Activated CD4-positive, alpha-beta T cell treated with anti-CD3 and anti-CD28 coated beads, Interleukin-2, amount 50 U/mL, for 1 hour (primary cell): ENCODE results near the gene TMBIM4.

Experiments
- DNase-seq: peaks from one replicate; pipeline ENCODE4 v3.0.0-alpha.2; 2020

Gene TMBIM4

DNA sequence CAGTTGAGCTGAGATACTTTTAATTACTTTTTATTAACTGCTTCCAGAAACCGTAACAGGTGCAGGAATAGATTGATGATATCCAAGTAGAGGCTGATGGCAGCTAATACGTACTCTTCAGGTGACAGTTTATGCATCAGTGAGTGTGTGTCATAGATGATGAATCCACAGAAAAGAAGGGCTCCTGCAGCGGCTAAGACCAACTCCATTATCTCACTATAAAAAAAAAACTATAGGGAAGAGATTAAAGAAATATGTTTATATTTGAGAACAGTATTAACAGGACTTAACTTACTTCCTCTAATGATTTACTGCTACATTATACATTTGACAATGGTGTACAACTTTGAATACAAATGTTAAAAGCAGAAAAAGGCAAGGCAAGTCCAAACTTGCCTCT is 31.9 kb downstream of the TMBIM4 start:
- no peak for DNase-seq

DNA sequence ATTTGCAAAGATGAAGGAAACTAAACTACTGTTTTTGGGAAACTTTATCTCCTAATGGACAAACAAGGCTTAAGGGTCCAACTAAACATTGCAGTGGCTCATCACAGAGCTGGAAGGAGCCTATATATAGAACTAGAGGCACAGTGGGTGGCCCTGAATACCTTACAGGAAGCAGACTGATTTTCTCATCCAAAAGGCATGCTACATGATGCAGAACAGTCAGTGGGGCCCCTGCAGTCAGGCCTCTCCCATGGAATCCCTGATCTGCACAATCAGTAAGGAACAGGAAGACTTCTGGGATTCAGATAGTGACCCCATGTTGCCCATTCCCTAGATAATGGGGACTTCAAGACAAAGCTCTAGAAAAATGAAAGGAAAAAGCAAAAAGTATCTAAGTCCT is 37.4 kb downstream of the TMBIM4 start:
- DNase-seq: no peak

DNA sequence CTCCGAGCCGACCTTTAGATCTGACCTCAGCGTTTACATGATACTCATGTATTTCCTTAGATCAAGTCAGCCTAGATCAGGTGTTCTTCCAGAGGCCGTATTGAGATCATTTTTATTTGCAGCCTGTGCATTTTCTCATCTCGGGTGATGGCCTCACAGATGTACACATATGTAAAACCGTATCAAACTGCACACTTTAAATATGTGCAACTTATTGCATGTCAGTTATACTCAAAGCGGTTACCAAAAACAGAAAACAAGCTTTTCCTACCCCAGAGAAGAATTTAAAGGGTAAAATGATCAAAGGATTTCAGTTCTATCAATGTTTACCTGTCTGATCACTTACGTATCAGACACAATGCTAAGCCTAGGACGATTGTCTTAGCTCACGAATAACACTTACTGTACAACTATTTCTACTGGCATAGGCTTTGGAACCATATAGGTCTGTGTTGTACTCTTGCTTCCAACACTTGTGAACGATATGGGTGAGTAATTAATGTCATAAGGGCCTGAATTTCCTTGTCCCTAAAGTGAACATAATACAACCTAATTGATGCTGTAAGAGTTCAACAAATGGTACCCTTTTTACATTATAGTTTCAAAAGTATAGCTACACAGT is 38.6 kb downstream of the TMBIM4 start:
- DNase-seq: no peak

DNA sequence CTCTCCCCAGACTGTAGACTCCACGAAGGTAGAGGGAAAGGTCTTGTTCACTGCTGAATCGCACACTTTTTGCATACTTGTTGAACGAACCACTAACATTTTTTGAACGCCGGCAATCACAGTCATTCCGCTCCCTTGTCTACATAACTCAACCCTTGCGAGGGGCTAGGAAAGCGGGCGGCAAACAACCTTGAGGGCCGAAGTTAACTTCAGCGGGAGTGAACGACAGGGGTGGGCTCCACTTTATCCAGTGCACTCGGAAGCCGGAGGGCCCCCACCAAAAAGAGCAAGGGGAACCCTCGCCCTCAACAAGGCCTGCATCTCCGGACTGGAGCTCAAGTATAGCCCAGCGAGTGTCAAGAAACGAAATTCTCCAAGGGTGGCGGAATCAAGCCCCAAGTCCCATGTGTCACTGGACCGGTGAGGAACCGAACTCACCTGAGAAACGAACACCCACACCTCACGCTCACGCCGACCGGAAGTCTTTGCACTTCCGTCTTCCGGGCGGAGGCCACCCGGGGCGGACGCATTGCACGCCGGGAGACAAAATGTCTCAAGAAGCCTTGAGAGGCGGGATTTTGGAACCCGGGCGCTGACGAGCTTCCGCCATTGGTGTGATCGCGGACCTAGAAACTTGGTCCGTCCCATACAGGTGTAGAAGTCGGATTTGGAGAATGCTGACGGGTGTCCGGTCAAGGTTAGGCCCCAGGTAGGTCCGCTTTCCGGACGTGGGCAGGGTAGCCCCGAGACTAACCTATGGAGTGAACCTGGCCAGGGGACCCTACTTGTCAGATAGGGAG is 39.3 kb downstream of the TMBIM4 start, which contains the start of gene LLPH:
TSS of gene LLPH (minus strand) at position 484 of the 800 bp plus-strand sequence. CDS start 1,644 bp downstream, outside the sequence.
- DNase-seq: peak; percentile 87

DNA sequence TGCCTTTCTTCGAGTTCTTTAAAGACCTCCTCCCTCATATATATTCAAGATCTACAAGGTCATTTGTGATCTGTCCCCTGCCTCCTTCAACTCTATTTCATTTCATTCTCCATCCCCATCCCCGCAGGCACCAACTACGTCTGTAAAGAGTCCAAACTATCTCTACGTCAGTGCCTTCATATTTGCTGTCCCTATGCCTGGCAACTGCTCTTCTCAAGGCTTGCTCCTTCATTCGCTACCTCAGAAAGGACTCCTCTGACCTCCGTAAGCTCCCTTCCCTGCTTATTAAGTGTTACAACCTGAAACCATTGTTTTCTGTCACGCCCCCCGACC is 39.9 kb downstream of the TMBIM4 start:
- DNase-seq: no peak

DNA sequence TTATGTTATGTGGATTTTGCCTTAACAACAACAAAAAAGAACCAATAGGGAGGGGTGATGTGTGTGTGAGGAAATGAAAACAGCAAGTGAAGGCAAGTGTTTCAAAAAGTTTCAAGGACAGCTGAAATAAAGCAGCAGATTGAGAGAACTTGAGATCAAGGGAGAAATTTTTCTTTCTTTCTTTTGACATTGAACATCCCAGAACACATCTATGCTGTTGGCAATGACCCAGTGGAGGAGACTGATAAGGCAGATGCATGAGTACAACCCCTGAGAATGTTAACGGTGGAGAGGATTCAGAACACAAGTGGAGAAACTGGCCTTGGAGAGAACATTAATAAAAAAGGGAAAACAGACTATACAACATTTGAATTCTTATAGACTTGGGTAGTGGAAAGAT is 42.1 kb downstream of the TMBIM4 start:
- no peak for DNase-seq

DNA sequence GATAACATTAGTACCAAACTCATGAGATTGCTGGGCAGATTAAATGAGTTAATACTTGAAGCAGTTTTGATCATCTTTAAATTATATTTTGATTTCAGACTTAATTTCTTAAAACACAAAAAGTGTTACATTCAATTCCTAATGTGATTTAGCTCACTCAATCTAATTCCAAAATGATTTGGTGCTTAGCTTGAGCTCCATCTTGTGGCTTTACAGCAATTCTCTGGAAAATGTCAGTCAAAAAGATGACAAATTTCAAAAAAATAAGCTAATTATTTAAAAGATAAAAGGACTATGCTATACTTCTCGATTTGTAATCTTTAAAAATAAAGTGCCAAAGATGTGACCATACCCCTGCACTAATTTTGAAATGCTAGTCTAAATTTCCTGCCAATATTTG is 49.3 kb downstream of the TMBIM4 start:
- DNase-seq: no peak

DNA sequence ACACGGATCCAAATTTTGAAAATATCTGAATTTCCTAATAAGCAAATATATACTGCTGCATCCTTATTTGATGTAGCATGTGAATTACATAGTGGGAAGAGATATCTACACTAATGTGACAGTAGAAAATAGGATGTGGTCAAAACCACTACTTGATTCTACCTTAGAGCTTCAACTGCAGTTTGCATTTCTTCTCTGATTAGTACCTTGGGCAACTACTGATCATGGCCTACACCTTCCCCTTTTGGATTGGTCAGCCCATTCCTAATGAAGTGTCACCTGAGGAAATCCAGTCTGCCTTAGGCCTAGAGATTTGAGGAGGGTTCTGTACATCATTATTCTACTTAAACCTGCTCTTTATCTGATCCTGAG is 49.9 kb downstream of the TMBIM4 start:
- no peak for DNase-seq

DNA sequence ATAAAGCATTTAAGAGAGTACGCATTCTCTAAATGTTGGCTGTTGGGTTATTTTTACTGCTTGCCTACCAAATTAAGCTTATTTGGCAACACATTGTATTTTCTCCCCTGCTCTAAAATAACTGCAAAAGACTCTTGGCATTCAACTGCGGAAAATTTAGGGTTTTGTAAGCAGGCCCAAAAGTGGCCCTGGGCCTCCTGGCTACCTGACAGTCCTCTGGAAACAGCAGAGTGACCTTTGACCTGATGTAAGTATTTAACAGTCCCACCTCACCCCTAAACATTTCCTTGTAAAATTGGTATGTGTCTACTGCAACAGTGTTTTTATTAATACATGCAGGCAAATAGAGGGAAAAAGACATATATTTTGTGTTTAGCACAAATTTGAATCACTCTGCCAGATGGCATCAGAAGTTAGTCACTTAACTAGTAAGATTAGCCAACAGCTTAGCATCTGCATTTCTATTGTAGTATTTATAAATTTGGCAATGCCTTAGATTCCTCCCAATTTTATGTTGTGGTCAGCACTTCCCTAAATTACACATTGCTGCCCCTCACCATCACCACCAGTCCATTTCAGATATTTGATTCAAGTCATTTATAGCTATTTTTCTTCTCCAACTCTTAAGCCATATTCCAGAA is 50.4 kb downstream of the TMBIM4 start:
- DNase-seq: no peak

DNA sequence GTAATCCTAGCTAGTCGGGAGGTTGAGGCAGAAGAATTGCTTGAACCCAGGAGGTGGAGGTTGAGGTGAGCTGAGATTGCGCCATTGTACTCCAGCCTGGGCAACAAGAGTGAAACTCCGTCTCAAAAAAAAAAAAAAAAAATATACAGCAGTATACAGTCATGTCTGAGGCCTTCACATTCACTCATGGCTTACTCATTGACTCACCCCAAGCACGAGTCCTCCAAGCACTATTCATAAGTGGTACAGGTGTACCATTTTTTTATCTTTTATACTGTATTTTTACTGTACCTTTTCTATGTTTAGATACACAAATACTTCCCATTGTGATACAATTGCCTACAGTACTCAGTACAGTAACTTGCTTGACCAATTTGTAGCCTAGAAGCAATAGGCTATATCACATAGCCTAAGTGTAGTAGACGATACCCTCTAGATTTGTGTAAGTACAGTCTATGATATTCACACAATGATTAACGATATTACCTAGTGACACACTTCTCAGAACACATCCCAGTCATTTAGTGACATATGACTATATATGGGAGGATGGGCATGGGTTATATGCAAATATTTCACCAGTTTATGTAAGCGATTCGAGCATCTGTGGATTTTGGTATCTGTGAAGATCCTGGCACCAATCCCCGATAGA is 51.4 kb downstream of the TMBIM4 start:
- no peak for DNase-seq

DNA sequence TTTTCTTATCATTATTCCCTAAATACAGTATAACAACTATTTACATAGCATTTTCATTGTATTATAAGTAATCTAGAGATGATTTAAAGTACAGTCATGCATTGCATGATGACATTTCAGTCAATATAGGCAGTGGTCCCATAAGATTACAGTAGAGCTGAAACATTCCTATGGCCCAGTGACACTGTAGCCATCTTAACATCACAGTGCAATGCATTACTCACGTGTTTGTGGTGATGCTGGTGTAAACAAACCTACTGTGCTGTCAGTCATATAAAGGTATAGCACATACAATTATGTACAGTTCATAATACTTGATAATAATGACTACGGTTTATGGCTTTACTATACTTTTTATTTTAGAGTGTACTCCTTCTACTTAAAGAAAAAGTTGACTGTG is 52.6 kb downstream of the TMBIM4 start:
- no peak for DNase-seq

DNA sequence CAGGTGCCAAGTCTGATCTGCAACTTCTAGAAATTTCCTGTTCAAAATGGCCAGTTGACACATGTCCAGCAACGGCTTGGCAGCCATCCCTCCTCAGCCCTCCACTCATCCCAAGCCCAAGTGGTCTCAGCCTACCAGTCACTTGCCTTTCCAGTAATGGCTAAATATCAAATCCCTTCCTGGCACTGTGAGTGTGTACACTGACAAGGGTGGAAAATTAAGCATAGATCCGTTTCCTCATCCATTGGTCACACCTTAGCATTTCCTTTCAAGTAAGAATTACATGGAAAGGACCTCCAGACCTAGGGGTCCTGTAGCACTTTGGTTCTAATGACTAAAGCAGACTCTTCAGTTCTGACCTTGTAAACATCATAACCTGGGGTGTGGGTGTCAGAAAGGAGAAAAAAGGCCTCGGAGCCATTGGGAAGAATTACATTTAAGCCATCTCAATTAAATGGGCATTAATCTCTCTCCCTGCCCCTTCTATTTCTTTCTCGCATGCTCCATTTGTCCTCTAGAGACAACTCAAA is 54.7 kb downstream of the TMBIM4 start:
- no peak for DNase-seq

DNA sequence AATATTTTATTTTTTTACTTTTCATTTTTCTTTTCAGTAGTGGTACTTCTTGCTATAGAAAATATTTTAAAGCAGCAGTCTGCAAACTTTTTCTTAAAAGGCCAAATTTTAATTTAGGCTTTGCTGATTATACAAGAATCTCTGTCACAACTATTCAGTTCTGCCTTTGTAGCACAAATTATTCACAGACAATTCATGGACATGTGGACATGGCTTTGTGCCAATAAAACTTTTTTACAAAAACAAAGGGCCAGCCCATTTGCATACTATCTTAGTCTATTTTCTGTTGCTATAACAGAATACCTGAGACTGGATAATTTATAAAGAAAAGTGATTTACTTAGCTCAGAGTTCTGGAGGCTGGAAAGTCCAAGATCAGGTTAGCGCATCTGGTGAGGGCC is 56.3 kb downstream of the TMBIM4 start:
- DNase-seq: no peak

DNA sequence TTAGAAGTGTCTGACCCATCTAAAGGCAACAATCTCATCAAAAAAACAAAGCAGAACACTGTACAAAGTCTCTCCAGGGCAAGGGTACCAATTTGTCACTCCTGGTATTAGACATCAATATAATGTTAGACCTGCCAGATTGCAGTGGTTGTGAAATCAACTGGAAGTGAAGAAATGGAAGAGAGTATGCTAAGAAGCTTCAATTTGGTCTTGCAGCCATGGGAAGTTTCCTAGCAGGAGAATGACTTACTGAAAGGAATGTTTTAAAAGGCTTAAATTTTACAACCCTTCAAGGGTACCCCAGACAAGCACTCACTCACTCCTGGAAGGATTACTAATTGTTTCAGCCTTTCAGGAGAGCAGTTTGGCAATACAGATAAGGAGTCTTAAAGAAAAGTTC is 58.2 kb downstream of the TMBIM4 start:
- no peak for DNase-seq

DNA sequence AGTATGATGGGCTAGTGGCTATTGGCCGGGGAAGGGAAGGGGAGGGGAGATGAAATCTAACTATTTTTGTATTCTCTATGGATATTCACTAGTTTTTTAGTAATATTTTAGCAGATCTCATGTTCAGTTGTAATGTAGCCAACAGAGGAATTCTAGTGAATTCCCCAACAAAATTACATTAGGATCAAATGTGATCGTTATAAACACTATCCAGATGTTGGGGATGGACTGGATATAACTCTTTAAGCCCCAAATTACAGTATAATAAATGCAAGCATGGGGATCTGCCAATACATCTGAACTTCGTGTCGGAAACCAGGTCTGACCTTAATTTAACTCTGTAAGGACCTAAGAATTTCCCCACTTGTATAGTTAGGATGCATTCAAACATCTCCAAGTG is 60.7 kb downstream of the TMBIM4 start:
- DNase-seq: no peak

DNA sequence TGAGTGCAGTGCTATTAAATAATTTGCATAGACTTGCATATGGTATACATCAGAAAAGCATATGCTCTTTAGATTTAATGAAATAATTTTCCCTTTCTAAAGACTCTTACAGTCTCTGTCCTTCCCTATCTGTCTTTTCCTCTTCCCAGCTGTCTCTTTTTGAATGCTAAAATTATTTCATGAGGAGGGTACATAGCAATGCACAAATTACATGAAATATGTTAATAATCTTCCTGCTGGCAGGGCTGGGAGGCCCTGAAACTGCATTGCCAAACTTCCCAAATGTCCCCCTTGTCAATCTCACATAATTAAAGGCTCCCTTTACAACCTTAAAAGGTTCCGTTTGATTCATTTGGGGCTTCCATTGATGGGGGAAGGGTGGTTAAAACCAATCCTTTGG is 61.4 kb downstream of the TMBIM4 start:
- no peak for DNase-seq

DNA sequence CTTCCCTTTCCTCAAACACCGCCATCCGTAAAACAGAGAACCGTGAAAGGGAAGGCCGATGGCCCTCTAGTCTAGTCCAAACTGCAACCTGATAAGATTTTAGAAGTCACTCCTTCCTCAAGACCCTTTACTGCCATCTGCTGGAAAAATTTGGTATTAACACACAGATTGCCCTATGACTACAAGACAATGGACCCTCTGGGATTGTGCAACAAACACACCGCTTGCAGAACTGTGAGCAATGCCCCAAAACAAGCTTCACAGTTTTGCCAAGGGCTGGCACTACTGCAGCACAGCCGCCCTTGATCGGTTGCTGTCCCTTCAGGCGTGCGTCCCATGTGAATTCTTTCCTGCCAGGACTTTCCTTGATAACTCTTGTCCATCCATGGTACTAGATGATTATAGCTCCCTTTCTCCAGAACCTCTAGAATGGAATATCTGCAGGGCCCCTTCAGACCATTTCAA is 62.3 kb downstream of the TMBIM4 start:
- DNase-seq: peak; percentile 6

DNA sequence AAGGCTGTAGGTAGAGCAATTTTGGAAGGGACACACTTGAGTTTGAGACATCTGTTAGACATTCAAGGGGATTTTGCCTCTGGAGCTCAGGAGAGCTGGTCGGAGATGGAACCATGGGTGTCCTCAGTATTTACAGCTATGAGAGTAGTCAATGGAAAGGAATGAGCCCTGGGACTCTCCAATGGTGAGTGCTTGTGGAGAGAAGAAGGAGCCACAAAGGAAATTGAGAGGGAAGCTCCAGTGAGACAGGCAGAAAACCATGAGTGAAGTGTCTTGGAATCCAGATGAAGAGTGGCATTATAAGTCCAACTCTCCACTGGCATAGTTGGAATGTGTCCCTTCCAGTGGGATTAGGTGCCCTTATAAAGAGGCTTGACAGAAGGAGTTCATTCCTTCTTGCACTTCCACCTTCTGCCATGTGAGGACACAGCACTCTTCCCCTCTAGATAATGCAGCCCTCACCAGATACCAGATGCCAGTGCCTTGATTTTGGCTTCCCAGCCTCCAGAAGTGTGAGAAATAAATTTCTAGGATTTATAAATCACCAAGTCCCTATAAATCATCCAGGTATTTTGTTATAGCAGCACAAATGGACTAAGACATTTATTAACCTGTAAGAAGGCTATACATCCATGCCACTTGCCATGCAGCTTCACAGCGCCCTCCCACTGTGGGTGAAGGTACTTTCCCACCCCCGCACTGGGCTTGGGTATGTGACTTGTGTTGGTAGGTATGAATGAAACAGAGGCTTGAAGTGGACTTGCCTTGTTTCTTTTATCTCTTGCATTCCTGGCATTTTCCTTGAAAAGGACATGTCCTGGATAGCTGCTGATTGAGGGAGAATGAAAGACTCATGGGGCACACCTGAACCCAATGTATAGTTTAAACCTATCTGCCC is 66.5 kb downstream of the TMBIM4 start:
- no peak for DNase-seq

DNA sequence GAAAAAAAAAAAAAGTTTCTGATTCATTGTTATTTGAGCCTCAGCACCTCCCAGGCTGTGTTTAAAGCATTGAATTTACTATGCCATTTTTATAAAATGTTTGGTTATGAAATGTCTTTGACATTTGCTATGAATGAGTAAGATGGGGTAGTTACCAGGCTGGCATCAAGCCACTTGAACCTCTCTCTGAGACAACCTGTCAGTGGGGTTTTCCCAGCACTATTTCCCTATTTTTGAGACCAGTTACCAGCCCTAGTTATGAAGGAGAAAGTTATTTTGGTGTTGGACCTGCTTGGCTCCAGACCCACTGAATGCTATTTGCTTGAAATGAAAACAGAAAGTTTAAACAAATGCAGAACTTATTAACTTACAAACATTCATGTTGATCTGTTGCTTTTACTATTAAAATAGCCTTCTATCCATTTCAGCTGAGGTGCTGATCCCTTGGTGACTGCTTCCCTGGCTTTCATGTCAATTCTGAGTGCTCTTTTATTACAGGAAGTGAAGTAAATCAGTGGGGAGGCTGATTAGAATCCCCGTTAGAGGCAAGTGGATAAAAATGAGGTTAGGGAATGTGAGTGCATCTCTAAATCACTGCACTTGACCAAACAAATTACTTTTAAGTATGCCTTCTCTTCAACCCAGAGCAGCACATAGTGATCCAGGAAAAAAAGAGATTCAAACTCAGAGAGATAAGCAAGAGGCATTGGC is 77.1 kb downstream of the TMBIM4 start:
- DNase-seq: no peak

DNA sequence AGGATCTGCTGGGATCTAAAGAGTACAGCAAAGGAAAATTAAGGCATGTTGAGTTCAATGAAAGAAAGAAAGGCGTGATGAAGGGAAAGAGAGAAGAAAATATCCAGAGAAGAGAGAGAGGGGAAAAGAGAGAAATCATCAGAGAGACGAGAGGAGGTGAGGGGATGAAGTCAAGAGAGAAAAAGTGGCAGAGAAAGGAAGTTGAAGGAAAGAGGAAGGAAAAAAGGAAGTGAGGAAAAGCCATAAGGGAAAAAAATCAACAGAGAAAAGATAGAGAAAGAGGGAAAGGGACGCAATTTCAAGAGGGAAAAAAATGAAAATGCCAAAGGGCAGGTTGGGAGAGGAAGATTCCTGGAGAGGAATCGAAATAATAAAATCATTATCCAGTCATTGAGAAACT is 79.6 kb downstream of the TMBIM4 start:
- DNase-seq: no peak

DNA sequence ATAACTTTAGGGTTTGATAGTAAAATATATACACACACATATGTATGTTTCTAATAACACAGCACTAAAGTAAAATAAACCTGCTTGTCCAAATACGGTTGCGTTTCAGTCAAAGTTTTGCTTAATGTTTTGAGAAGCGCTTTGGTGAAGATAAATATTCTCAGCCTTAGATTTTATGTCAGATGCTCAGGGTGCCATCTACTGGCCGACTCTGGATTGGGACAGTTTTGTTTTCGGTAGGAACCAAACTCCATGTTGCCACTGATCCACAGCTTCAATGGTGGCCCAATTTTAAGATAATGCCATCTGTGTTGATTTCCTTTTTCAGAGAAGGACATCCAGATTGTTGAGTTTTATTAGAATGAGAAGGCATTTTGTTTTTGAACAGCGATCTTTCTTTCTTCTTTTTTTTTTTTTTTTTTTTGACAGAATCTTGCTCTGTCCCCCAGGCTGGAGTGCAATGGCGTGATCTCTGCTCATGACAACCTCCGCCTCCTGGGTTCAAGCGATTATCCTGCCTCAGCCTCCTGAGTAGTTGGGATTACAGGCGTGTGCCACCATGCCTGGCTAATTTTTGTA is 82.3 kb downstream of the TMBIM4 start:
- peak; percentile 50 for DNase-seq
